Measurements from ENCODE around the gene ATP2C2.

The ATP2C2 gene

DNA sequence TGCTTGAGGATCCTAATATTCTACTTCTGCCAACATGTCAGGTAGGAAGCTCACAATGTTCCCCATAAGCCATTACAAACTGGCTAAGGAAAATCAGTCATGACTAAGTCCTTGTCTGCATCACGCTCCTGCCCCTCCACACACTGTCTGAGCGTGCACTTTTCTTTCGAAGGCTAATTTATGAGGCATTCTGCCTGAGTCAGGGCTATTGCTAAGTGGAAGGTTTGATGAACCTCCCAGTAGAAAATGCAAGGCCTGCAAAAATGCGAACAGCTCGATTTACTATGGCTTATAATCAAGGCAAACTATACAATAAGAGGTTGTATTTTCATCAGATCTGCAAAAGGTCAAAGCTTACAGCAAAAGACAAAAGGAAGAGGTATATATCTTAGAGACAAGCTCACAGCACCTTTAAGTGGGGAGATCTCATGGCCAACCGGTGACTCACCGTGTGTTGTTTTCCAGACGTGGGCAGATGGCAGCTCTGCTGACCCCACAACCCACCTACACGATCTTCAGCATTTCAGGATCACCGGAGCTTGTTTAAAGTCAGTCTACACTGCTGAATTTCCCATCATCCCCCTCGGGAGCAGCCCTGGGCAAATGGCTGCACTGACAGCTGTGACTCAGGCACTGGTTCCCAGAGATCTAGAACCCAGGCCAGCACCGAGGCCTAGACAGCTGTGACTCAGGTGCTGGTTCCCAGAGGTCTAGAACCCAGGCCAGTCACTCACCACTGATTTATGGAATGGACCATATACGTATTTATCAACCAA lies 110.0 kb downstream of the ATP2C2 start:
- Histone ChIP-seq H3K4me2 (ENCODE audit: insufficient read depth, low read length) (no peak overlapping the region), H3K4me1 (ENCODE audit: insufficient read depth, low read length) (no peaks in the 10 kb centered on the region), H3K27ac (ENCODE audit: low read length) (no peak overlapping the region), H3K9ac (ENCODE audit: low read depth, low read length) (no peak overlapping the region), H4K20me1 (ENCODE audit: insufficient read depth, low read length) (no peaks in the 10 kb centered on the region), H3K27me3 (ENCODE audit: insufficient read depth, low read length, poor library complexity) (no peaks in the 10 kb centered on the region), H3K9me3 (ENCODE audit: insufficient read depth, low read length, severe bottlenecking) (no peaks in the 10 kb centered on the region), H3K4me3 (ENCODE audit: low read depth in 1 of 2, low read length in 2 of 2) (no peak overlapping the region), H2AFZ (ENCODE audit: low read depth, low read length) (no peak overlapping the region), H3K79me2 (ENCODE audit: insufficient read depth, low read length) (no peaks in the 10 kb centered on the region), H3K36me3 (ENCODE audit: insufficient read depth, low read length) (no peaks in the 10 kb centered on the region)
- ATAC-seq (ENCODE audit: insufficient read depth, low read depth) (no peak), DNase-seq (no peak)
- TF ChIP-seq CTCF (IDR thresholded peaks at IDR 0.05; ENCODE audit: borderline replicate concordance, extremely low read depth, low read length, poor library complexity, severe bottlenecking), result no peak
- TF ChIP-seq EZH2 (IDR thresholded peaks at IDR 0.05; ENCODE audit: borderline replicate concordance, low read depth, low read length, severe bottlenecking), result no peak

GRCh38 chr16:84479716-84480450 lies 111.5 kb downstream of the ATP2C2 start:
- no peak overlapping the region for H2AFZ ChIP-seq (ENCODE audit: low read depth, low read length)
- no peaks in the 10 kb centered on the region for H3K9me3 ChIP-seq (ENCODE audit: insufficient read depth, low read length, severe bottlenecking)
- H3K4me1 ChIP-seq (ENCODE audit: insufficient read depth, low read length), result no peaks in the 10 kb centered on the region
- no peak overlapping the region for H3K27ac ChIP-seq (ENCODE audit: low read length)
- TF ChIP-seq CTCF (IDR thresholded peaks at IDR 0.05; ENCODE audit: borderline replicate concordance, extremely low read depth, low read length, poor library complexity, severe bottlenecking) (no peak), EZH2 (IDR thresholded peaks at IDR 0.05; ENCODE audit: borderline replicate concordance, low read depth, low read length, severe bottlenecking) (no peak)
- H4K20me1 ChIP-seq (ENCODE audit: insufficient read depth, low read length), result no peaks in the 10 kb centered on the region
- DNase-seq (no peak), ATAC-seq (ENCODE audit: insufficient read depth, low read depth) (no peak)
- H3K36me3 ChIP-seq (ENCODE audit: insufficient read depth, low read length), result no peaks in the 10 kb centered on the region
- H3K4me3 ChIP-seq (ENCODE audit: low read depth in 1 of 2, low read length in 2 of 2), result no peak overlapping the region
- H3K27me3 ChIP-seq (ENCODE audit: insufficient read depth, low read length, poor library complexity), result no peaks in the 10 kb centered on the region
- H3K79me2 ChIP-seq (ENCODE audit: insufficient read depth, low read length), result no peaks in the 10 kb centered on the region
- H3K4me2 ChIP-seq (ENCODE audit: insufficient read depth, low read length), result no peak overlapping the region
- H3K9ac ChIP-seq (ENCODE audit: low read depth, low read length), result no peak overlapping the region

- TF ChIP-seq EZH2 (IDR thresholded peaks at IDR 0.05; ENCODE audit: borderline replicate concordance, low read depth, low read length, severe bottlenecking), result no peak
- no peak for TF ChIP-seq CTCF (IDR thresholded peaks at IDR 0.05; ENCODE audit: borderline replicate concordance, extremely low read depth, low read length, poor library complexity, severe bottlenecking)
- Histone ChIP-seq H4K20me1 (ENCODE audit: insufficient read depth, low read length) (no peaks in the 10 kb centered on the region), H3K9me3 (ENCODE audit: insufficient read depth, low read length, severe bottlenecking) (no peaks in the 10 kb centered on the region), H3K4me2 (ENCODE audit: insufficient read depth, low read length) (no peak overlapping the region), H3K27me3 (ENCODE audit: insufficient read depth, low read length, poor library complexity) (no peaks in the 10 kb centered on the region), H2AFZ (ENCODE audit: low read depth, low read length) (no peak overlapping the region), H3K36me3 (ENCODE audit: insufficient read depth, low read length) (no peaks in the 10 kb centered on the region), H3K4me1 (ENCODE audit: insufficient read depth, low read length) (no peaks in the 10 kb centered on the region), H3K79me2 (ENCODE audit: insufficient read depth, low read length) (no peaks in the 10 kb centered on the region), H3K27ac (ENCODE audit: low read length) (no peak overlapping the region), H3K4me3 (ENCODE audit: low read depth in 1 of 2, low read length in 2 of 2) (no peak overlapping the region), H3K9ac (ENCODE audit: low read depth, low read length) (no peak overlapping the region)
- ATAC-seq (ENCODE audit: insufficient read depth, low read depth) (no peak), DNase-seq (no peak)
Measured at GRCh38 chr16:84481051-84481735, 112.9 kb downstream of the ATP2C2 start.
